Panc1 (cell line): ENCODE data around the gene MTX1. TPM values are rescaled to one million over a fixed set of nuclear protein-coding genes. Genes with fewer than 3 reads are reported as not detected.

Experiments
- ATAC-seq: fragments of 200-7000 bp; cut with Tn5 transposase; 2 replicates; pipeline ENCODE4 v1.9.1; 2020; ENCODE audit warnings: mild to moderate bottlenecking, moderate library complexity
- BruUV-seq: library from RNA; stranded (reverse); fragments of 400-500 nt; replicated peaks from 2 replicates; lab custom pipeline; 2021; lab: Mats Ljungman, UMichigan
- CTCF ChIA-PET: fragments of 300-600 bp; sonication (Branson Sonifier 250); formaldehyde crosslinking; loops from one replicate; lab custom pipeline; 2022; ENCODE audit warnings: antibody characterized with exemption; lab: Charles Lee
- POLR2A ChIA-PET: fragments of 300-600 bp; sonication (Branson Sonifier 250); formaldehyde crosslinking; loops from one replicate; lab custom pipeline; 2022; ENCODE audit warnings: antibody characterized with exemption; lab: Charles Lee
- DNase-seq: peaks from one replicate; pipeline ENCODE4 v3.0.0-alpha.2; 2010; ENCODE audit warnings: low read depth, low spot score
- H3K27ac ChIP-seq: 2 replicates; pipeline ENCODE4 v1.5.1; 2011; ENCODE audit warnings: mild to moderate bottlenecking, low read length, inconsistent platforms
- H3K27me3 ChIP-seq: fragments of 200-500 bp; sonication (Bioruptor generic); 2 replicates; pipeline ENCODE4 v1.6.0; 2014; ENCODE audit warnings: low read length, inconsistent platforms; ENCODE audit not compliant: control insufficient read depth, insufficient read depth
- H3K36me3 ChIP-seq: fragments of 200-500 bp; sonication (Bioruptor generic); 2 replicates; pipeline ENCODE4 v1.5.1; 2014; ENCODE audit warnings: inconsistent platforms, mild to moderate bottlenecking, low read length, moderate library complexity; ENCODE audit not compliant: control insufficient read depth, insufficient read depth
- H3K4me1 ChIP-seq: 2 replicates; pipeline ENCODE4 v1.5.1; 2011; ENCODE audit warnings: inconsistent platforms, mild to moderate bottlenecking, low read length, moderate library complexity; ENCODE audit not compliant: control insufficient read depth, insufficient read depth
- H3K4me3 ChIP-seq, 2 experiments: 2 replicates each; pipeline ENCODE4 v1.5.1; 2011 to 2012; ENCODE audit warnings: low read depth in 2 of 2, low read length in 2 of 2, mild to moderate bottlenecking in 2 of 2, inconsistent platforms in 1 of 2, moderate library complexity in 1 of 2
- H3K9me3 ChIP-seq: fragments of 200-500 bp; sonication (Bioruptor generic); 2 replicates; pipeline ENCODE4 v1.5.1; 2014; ENCODE audit warnings: low read depth, mild to moderate bottlenecking, inconsistent platforms, low read length, moderate library complexity; ENCODE audit not compliant: control insufficient read depth, insufficient read depth
- CTCF ChIP-seq: fragments of 450-650 bp; IDR thresholded peaks from 2 replicates; pipeline ENCODE4 v1.5.1; 2017; ENCODE audit warnings: mild to moderate bottlenecking
- POLR2AphosphoS5 ChIP-seq: IDR thresholded peaks from 2 replicates; pipeline ENCODE4 v1.6.1; 2012; ENCODE audit warnings: mild to moderate bottlenecking, low read depth, low read length, moderate library complexity
- REST ChIP-seq, 2 experiments: IDR thresholded peaks; 2 replicates each; pipeline ENCODE4 v1.6.1; 2011 to 2012; ENCODE audit warnings: low read depth in 2 of 2, control low read depth in 1 of 2, low read length in 1 of 2, mild to moderate bottlenecking in 1 of 2, moderate library complexity in 1 of 2; ENCODE audit not compliant: insufficient read depth in 1 of 2
- SIN3A ChIP-seq: IDR thresholded peaks from 2 replicates; pipeline ENCODE4 v1.6.1; 2012; ENCODE audit warnings: low read depth, mild to moderate bottlenecking, low read length, moderate library complexity, borderline replicate concordance; ENCODE audit not compliant: insufficient read depth
- TCF7L2 ChIP-seq: IDR thresholded peaks from 2 replicates; pipeline ENCODE4 v1.6.1; 2011; ENCODE audit warnings: mild to moderate bottlenecking, low read depth, low read length, inconsistent platforms
- in situ Hi-C: cut with HindIII; loops from 2 replicates; pipeline ENCODE4 v1.10.0; 2016; ENCODE audit warnings: low sequenced_read_pairs, low pct_unique_long_range_greater_than_20kb
- intact Hi-C: fragments of 100-400 bp; cut with micrococcal nuclease; formaldehyde crosslinking; loops from one replicate; pipeline ENCODE4 v1.10.0; 2022; ENCODE audit not compliant: unreplicated experiment
- total RNA-seq: library from RNA; stranded (reverse); gene quantifications from one replicate; pipeline ENCODE4 v1.2.1, GENCODE V29; 2021; ENCODE audit not compliant: unreplicated experiment

The MTX1 gene
- total RNA-seq, 1 experiment from 2014 or later: 53.6 TPM

GRCh38 chr1:155171836-155172731 is 36.4 kb upstream of the MTX1 start:
- no peaks in the 10 kb centered on the region; the same call in 1 of the 2 replicates for H3K36me3 ChIP-seq
- H3K4me3 ChIP-seq: peak overlapping the region; percentile 88 to 89
- DNase-seq (no peak), ATAC-seq (peak; percentile 27; the same call in 1 of the 2 replicates)
- H3K9me3 ChIP-seq: no peaks in the 10 kb centered on the region
- intact Hi-C loops (no loop called here), in situ Hi-C loops (no loop called here)
- peak overlapping the region; percentile 92 for H3K27ac ChIP-seq
- H3K27me3 ChIP-seq: no peaks in the 10 kb centered on the region
- POLR2A ChIA-PET: interaction anchor here (0.6 to 0.7 kb wide), 4 partner anchors 73 to 1520 kb away, joined by 3 to 4 read pairs (median 3); no protein-coding TSS in a partner anchor
- no TSS peak for BruUV-seq
- CTCF ChIA-PET: interaction anchor here (0.8 to 1.9 kb wide), 5 partner anchors 21 to 87 kb away, joined by 3 to 15 read pairs (median 5); no protein-coding TSS in a partner anchor
- TF ChIP-seq POLR2AphosphoS5 (no peak), CTCF (no peak), REST (IDR thresholded peaks at IDR 0.05; ENCODE audit: insufficient read depth in 1 of 2, low read depth in 2 of 2, low read length in 1 of 2) (no peak)
- H3K4me1 ChIP-seq: peaks cover 29% of the 10 kb centered on the region

GRCh38 chr1:155172732-155173477 is 35.6 kb upstream of the MTX1 start, which contains the start of gene KRTCAP2:
KRTCAP2 (minus strand) TSS chr1:155173304; CDS start chr1:155173224, 80 bp downstream.
- Histone ChIP-seq H3K27me3 (no peaks in the 10 kb centered on the region), H3K4me3 (peak within 1 kb of the TSS; percentile 88 to 89), H3K27ac (peak within 1 kb of the TSS; percentile 92), H3K36me3 (no peaks in the 10 kb centered on the region; the same call in 1 of the 2 replicates), H3K4me1 (peaks cover 24% of the 10 kb centered on the region), H3K9me3 (no peaks in the 10 kb centered on the region)
- ChIA-PET CTCF (interaction anchor here (0.5 to 1.9 kb wide), 13 partner anchors 8 to 88 kb away, joined by 3 to 15 read pairs (median 4); no protein-coding TSS in a partner anchor), POLR2A (interaction anchor here (0.5 to 2.5 kb wide), 6 partner anchors 21 to 1521 kb away, joined by 3 to 18 read pairs (median 4); no protein-coding TSS in a partner anchor)
- DNase-seq: peak; percentile 89
- ATAC-seq: peak; percentile 81
- in situ Hi-C loops: no loop called here
- intact Hi-C loops: no loop called here
- peak; percentile 97 for TF ChIP-seq CTCF
- TF ChIP-seq REST (IDR thresholded peaks at IDR 0.05; ENCODE audit: insufficient read depth in 1 of 2, low read depth in 2 of 2, low read length in 1 of 2): 0 out of 4 replicates have a peak, but pooled peaks of 1 of the 2 experiments have one; percentile 46
- peak; percentile 13; the same call in 1 of the 2 replicates for TF ChIP-seq SIN3A
- peak; percentile 44; the same call in 1 of the 2 replicates for TF ChIP-seq TCF7L2
- peak; percentile 96 for TF ChIP-seq POLR2AphosphoS5
- BruUV-seq: no TSS peak
